Measurements from ENCODE around the gene KRT80. TPM values are rescaled to one million over a fixed set of nuclear protein-coding genes. Genes with fewer than 3 reads are reported as not detected.
A peak's percentile ranks its signal among the peaks of the same experiment; 100 is the strongest.

The KRT80 gene
- polyA plus RNA-seq, 1 experiment, result 2.1 TPM

DNA sequence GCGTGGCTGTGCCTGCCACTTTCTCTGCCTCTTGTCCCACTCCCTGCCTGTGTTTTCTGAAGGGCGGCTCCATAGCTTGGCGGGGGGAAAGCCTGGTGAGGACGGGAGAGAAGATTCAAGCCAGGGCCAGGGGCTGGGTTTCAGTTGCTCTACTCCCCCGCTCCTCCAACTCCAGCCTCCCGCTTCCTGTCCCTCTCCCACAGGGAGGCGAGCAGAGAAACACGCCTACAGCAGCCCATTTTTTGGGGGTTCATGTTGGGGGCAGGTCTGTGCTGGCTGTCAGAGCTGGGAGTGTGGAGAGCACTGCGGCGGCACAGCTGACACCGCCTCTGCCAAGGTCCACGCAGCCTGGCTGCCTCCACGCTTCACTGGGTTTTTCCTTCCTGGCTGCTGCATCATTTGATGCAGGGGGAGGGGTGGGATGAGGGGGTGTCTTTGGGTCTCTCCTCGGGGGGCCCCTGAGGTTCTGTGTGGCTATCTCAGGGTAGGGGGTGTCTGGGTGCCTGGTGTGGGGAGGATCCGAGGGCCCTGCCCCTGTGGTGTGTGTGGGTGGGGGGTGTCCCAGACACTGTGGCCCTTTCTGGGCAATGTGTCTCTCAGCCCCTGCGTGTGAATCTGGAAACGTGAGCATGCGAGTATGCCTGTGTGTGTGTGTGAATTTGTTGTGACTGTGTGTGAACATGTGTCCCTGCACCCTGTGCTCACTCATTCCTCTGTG is 10.7 kb upstream of the KRT80 start:
- TF ChIP-seq, protein P1, sequence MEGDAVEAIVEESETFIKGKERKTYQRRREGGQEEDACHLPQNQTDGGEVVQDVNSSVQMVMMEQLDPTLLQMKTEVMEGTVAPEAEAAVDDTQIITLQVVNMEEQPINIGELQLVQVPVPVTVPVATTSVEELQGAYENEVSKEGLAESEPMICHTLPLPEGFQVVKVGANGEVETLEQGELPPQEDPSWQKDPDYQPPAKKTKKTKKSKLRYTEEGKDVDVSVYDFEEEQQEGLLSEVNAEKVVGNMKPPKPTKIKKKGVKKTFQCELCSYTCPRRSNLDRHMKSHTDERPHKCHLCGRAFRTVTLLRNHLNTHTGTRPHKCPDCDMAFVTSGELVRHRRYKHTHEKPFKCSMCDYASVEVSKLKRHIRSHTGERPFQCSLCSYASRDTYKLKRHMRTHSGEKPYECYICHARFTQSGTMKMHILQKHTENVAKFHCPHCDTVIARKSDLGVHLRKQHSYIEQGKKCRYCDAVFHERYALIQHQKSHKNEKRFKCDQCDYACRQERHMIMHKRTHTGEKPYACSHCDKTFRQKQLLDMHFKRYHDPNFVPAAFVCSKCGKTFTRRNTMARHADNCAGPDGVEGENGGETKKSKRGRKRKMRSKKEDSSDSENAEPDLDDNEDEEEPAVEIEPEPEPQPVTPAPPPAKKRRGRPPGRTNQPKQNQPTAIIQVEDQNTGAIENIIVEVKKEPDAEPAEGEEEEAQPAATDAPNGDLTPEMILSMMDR (IDR thresholded peaks at IDR 0.05; ENCODE audit: low read depth, low read length), result no peak
- CTCF ChIA-PET, result interaction anchor here (0.6 to 1.2 kb wide), 5 partner anchors 10 to 126 kb away, joined by 3 to 5 read pairs (median 3); partner anchors contain the start of gene KRT80
- POLR2A ChIA-PET, result interaction anchor here (0.6 to 1.4 kb wide), 3 partner anchors 10 to 20 kb away, joined by 3 to 5 read pairs (median 4); no protein-coding TSS in a partner anchor

DNA sequence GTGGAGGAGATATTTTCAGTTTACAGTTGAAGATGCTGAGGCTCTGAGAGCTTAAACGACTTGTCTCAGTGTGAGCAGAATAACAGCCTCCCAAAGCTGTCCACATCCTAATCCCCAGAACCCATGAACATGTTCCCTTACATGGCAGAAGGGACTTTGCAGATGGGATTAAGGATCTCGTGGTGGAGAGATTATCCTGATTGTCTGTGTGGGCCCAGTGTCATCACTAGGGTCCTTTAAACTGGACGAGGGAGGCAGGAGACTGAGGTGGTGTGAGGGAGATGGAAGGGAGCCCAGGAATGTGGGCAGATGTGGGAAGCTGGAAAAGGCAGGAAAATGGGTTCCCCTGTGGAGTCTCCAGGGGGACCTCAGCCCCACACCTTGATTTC is 9.6 kb upstream of the KRT80 start:
- TF ChIP-seq, protein P1 (IDR thresholded peaks at IDR 0.05; ENCODE audit: low read depth, low read length), result no peak
- Histone ChIP-seq H3K27me3 (ENCODE audit: control insufficient read depth, insufficient read depth, low read length) (no peaks in the 10 kb centered on the region), H3K9me3 (ENCODE audit: control insufficient read depth, insufficient read depth, low read length) (no peaks in the 10 kb centered on the region), H3K4me3 (ENCODE audit: low read depth, low read length) (no peak overlapping the region), H3K27ac (ENCODE audit: low read depth, low read length) (no peak overlapping the region)
- ChIA-PET POLR2A (interaction anchor here (1.4 kb wide), 1 partner anchor 9 kb away, joined by 3 read pairs; no protein-coding TSS in a partner anchor), CTCF (interaction anchor here (0.8 to 1.2 kb wide), 3 partner anchors 10 to 127 kb away, joined by 3 to 5 read pairs (median 3); partner anchors contain the start of gene KRT80)
- no peak for DNase-seq (ENCODE audit: low read depth, low spot score)

More for the DNA sequence above, 10.7 kb upstream of the KRT80 start:
- Histone ChIP-seq H3K4me3 (ENCODE audit: low read depth, low read length) (no peak overlapping the region), H3K27me3 (ENCODE audit: control insufficient read depth, insufficient read depth, low read length) (no peaks in the 10 kb centered on the region), H3K9me3 (ENCODE audit: control insufficient read depth, insufficient read depth, low read length) (no peaks in the 10 kb centered on the region), H3K27ac (ENCODE audit: low read depth, low read length) (peak overlapping the region; percentile 57)
- DNase-seq (ENCODE audit: low read depth, low spot score), result no peak

DNA sequence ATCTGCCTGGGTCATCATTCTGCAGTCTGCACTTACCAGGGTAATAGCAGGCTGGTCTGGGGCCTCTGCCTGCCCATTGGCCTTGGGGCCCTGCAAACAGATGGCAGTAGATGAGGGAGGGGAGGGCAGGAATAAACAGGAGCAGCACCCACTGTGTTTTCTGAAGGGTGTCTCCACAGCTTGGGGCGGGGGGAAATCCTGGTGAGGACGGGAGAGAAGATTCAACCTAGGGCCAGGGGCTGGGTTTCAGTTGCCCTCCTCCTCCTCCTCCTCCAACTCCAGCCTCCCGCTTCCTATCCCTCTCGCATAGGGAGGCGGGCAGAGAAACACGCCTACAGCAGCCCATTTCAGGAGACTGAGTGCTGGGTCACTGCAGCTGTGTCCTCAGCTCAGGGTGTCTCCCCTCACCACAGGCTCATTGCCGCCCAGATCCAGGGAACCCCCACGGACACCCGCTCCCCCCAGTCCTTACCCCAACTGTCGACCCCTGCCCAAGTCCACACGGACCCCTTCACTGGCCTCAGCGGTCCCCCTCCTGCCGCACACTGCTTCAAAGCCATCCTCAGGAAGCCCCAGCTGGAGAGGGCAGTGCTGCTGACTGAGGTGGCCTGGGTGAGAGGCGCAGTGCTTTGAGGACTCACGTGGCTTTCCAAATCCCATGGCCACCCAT is 9.1 kb upstream of the KRT80 start:
- H3K27ac ChIP-seq (ENCODE audit: low read depth, low read length), result no peak overlapping the region

DNA sequence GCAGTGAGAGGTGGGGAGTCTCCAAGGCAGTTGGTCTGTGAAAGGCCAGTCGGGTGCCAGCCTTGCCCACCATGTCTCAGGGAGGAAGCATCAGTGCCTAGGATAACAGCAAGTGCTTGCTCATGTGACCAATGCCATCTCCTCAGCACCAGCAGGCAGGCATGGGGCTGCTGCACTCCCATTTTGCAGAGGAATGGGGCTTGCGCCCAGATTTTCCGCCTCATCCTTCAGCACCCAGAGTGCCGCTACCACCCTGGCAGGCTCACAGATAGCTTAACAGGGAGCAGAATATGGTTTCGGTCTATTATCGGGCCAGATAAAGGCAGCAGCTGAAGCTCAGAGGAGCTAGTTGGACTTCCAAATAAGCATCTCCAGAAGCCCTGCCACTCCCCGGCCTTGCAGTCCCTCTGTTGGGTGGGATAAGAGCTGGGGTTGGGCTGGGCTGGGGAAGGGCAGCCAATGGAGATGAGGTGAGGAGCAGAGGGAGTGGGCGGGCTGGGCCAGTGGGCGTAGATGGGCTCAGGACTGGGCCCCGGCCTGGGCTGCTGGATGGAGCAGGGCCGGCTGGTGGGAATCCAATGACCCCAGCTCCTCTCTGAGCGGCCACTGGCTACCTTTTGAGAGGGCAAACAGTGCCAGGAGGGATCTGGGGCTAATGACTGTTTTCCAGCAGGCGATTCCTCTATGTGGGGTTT is 8.4 kb upstream of the KRT80 start:
- ChIA-PET POLR2A (interaction anchor here (1.0 kb wide), 1 partner anchor 16 kb away, joined by 3 read pairs; no protein-coding TSS in a partner anchor), CTCF (interaction anchor here (0.6 to 1.1 kb wide), 3 partner anchors 79 to 679 kb away, joined by 3 to 5 read pairs (median 3); no protein-coding TSS in a partner anchor)
- Histone ChIP-seq H3K9me3 (ENCODE audit: control insufficient read depth, insufficient read depth, low read length) (no peaks in the 10 kb centered on the region), H3K27ac (ENCODE audit: low read depth, low read length) (no peak overlapping the region), H3K4me3 (ENCODE audit: low read depth, low read length) (no peak overlapping the region), H3K27me3 (ENCODE audit: control insufficient read depth, insufficient read depth, low read length) (no peaks in the 10 kb centered on the region)
- TF ChIP-seq, protein P1 (IDR thresholded peaks at IDR 0.05; ENCODE audit: low read depth, low read length), result no peak
- no peak for DNase-seq (ENCODE audit: low read depth, low spot score)

More for the DNA sequence above, 9.1 kb upstream of the KRT80 start:
- ChIA-PET CTCF (interaction anchor here (0.6 to 1.1 kb wide), 3 partner anchors 78 to 679 kb away, joined by 3 to 5 read pairs (median 3); no protein-coding TSS in a partner anchor), POLR2A (interaction anchor here (1.4 kb wide), 1 partner anchor 8 kb away, joined by 3 read pairs; no protein-coding TSS in a partner anchor)
- no peaks in the 10 kb centered on the region for H3K9me3 ChIP-seq (ENCODE audit: control insufficient read depth, insufficient read depth, low read length)
- no peak overlapping the region for H3K4me3 ChIP-seq (ENCODE audit: low read depth, low read length)
- TF ChIP-seq, protein P1 (IDR thresholded peaks at IDR 0.05; ENCODE audit: low read depth, low read length), result no peak
- no peak for DNase-seq (ENCODE audit: low read depth, low spot score)
- no peaks in the 10 kb centered on the region for H3K27me3 ChIP-seq (ENCODE audit: control insufficient read depth, insufficient read depth, low read length)
